HG03378 (cell line): ENCODE data around the gene RAD51B.

Experiments used
- ATAC-seq: cut with Tn5 transposase; IDR thresholded peaks from one replicate; pipeline ENCODE4 v1.9.1; 2021; ENCODE audit warnings: mild to moderate bottlenecking, moderate library complexity; ENCODE audit not compliant: unreplicated experiment

RAD51B gene

GRCh38 chr14:68140076-68140741, 320.6 kb downstream of the RAD51B start:
- ATAC-seq: no peak

GRCh38 chr14:68140806-68141205, 321.2 kb downstream of the RAD51B start:
- ATAC-seq: no peak

GRCh38 chr14:68141281-68142088, 321.9 kb downstream of the RAD51B start:
- ATAC-seq: no peak

- no peak for ATAC-seq
Observed at GRCh38 chr14:68143341-68143841, 323.8 kb downstream of the RAD51B start.

GRCh38 chr14:68144051-68144681, 324.6 kb downstream of the RAD51B start:
- ATAC-seq: no peak

GRCh38 chr14:68145036-68145435, 325.5 kb downstream of the RAD51B start:
- ATAC-seq: no peak

GRCh38 chr14:68145539-68145938, 326.0 kb downstream of the RAD51B start:
- ATAC-seq: no peak

GRCh38 chr14:68146818-68147217, 327.2 kb downstream of the RAD51B start:
- no peak for ATAC-seq

- no peak for ATAC-seq
Observed at GRCh38 chr14:68147303-68147702, 327.7 kb downstream of the RAD51B start.

- no peak for ATAC-seq
Observed at GRCh38 chr14:68148276-68148675, 328.7 kb downstream of the RAD51B start.

GRCh38 chr14:68148763-68149162, 329.2 kb downstream of the RAD51B start:
- no peak for ATAC-seq

- ATAC-seq: no peak
Observed at GRCh38 chr14:68153275-68153674, 333.7 kb downstream of the RAD51B start.

- ATAC-seq: no peak
Observed at GRCh38 chr14:68154275-68154674, 334.7 kb downstream of the RAD51B start.

GRCh38 chr14:68157971-68158371, 338.4 kb downstream of the RAD51B start:
- no peak for ATAC-seq

- ATAC-seq: no peak
Observed at GRCh38 chr14:68158640-68159039, 339.1 kb downstream of the RAD51B start.

- ATAC-seq: no peak
Observed at GRCh38 chr14:68159701-68160633, 340.4 kb downstream of the RAD51B start.

- no peak for ATAC-seq
Observed at GRCh38 chr14:68160779-68161546, 341.4 kb downstream of the RAD51B start.

- ATAC-seq: no peak
Observed at GRCh38 chr14:68162887-68163286, 343.3 kb downstream of the RAD51B start.

- ATAC-seq: no peak
Observed at GRCh38 chr14:68164711-68165113, 345.1 kb downstream of the RAD51B start.
